Measurements from ENCODE around the gene MYH4. TPM values are rescaled to one million over a fixed set of nuclear protein-coding genes. Genes with fewer than 3 reads are reported as not detected.

Gene MYH4
- polyA plus RNA-seq, 1 experiment = not detected

DNA sequence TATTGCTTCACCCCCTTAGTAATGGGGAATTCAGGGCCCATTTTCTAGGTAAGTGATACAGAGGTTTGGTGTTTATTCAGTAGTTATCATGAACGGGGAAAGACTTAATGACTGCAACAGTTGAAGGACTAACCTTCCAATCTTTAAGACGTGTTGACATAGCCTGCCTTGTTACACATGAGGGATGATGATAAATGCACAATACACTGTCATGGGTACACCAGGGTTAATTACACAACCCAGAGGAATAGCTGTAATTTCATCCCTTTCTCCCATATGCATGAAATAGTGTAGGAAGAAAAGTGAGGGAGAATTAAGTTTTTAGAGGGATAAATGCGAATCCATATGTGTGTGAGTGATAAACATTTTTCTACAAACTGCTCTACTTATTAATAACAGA lies 10.7 kb downstream of the MYH4 start:
- no peak for TF ChIP-seq CTCF (IDR thresholded peaks at IDR 0.05; ENCODE audit: insufficient read depth, low read depth, low read length)
- ChIA-PET POLR2A (no interaction called here), CTCF (no interaction called here)
- Histone ChIP-seq H3K4me3 (ENCODE audit: low read depth, low read length) (no peak overlapping the region), H3K27me3 (ENCODE audit: control insufficient read depth, insufficient read depth, low read length) (no peaks in the 10 kb centered on the region), H3K36me3 (ENCODE audit: control insufficient read depth, insufficient read depth, low read length) (no peaks in the 10 kb centered on the region)
- no peak for DNase-seq (ENCODE audit: low read depth)

DNA sequence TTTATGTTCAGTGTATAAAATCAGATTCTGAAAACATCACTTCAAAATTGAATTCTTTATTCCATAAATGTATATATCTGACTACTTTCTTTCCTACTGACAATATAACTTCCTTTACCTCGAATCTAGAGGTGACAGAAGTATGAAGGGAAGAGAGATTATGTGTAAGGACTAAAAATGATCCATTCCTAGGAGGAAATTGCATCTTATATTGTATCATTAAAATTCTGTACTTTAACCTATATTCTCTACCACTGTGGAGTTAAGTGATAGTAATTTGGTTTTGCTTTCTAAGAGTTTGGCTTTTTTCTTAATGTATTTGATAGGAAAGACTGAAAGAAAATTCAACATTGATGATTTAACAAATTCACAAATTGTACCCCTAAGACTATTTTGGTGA lies 11.4 kb downstream of the MYH4 start:
- POLR2A ChIA-PET = no interaction called here
- H3K36me3 ChIP-seq (ENCODE audit: control insufficient read depth, insufficient read depth, low read length) = no peaks in the 10 kb centered on the region
- no peak for DNase-seq (ENCODE audit: low read depth)
- no peak overlapping the region for H3K4me3 ChIP-seq (ENCODE audit: low read depth, low read length)
- TF ChIP-seq CTCF (IDR thresholded peaks at IDR 0.05; ENCODE audit: insufficient read depth, low read depth, low read length) = no peak
- CTCF ChIA-PET = no interaction called here
- no peaks in the 10 kb centered on the region for H3K27me3 ChIP-seq (ENCODE audit: control insufficient read depth, insufficient read depth, low read length)

GRCh38 chr17:10447026-10447931 lies 22.1 kb downstream of the MYH4 start:
- DNase-seq (ENCODE audit: low read depth) = no peak
- Histone ChIP-seq H3K27me3 (ENCODE audit: control insufficient read depth, insufficient read depth, low read length) (no peaks in the 10 kb centered on the region), H3K36me3 (ENCODE audit: control insufficient read depth, insufficient read depth, low read length) (no peaks in the 10 kb centered on the region), H3K4me3 (ENCODE audit: low read depth, low read length) (no peak overlapping the region)
- ChIA-PET POLR2A (no interaction called here), CTCF (interaction anchor here (0.7 to 1.0 kb wide), 3 partner anchors 10 to 167 kb away, joined by 3 read pairs; no protein-coding TSS in a partner anchor)
- TF ChIP-seq CTCF (IDR thresholded peaks at IDR 0.05; ENCODE audit: insufficient read depth, low read depth, low read length) = no peak

DNA sequence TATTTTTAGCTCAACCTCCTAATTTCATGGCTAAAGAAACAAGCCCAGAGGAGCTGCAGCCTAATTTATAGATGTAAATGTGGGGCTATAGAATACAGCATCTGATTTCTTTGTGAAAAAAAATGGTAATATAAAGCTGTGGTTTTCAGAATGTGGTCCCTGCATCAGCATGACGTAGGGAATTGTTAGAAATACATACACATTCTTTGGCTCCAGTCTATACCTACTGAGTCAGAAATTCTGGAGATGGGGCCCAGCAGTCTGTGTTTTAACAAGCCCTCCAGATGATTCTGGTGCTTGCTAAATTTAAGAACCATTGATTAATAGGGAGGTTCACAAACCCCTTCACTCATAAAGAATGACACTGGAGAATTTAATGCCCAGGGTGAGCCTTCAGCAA lies 29.5 kb downstream of the MYH4 start:
- POLR2A ChIA-PET = no interaction called here
- CTCF ChIA-PET = no interaction called here
- no peaks in the 10 kb centered on the region for H3K36me3 ChIP-seq (ENCODE audit: control insufficient read depth, insufficient read depth, low read length)
- no peaks in the 10 kb centered on the region for H3K27me3 ChIP-seq (ENCODE audit: control insufficient read depth, insufficient read depth, low read length)
- no peak overlapping the region for H3K4me3 ChIP-seq (ENCODE audit: low read depth, low read length)
- no peak for TF ChIP-seq CTCF (IDR thresholded peaks at IDR 0.05; ENCODE audit: insufficient read depth, low read depth, low read length)
- DNase-seq (ENCODE audit: low read depth) = no peak

DNA sequence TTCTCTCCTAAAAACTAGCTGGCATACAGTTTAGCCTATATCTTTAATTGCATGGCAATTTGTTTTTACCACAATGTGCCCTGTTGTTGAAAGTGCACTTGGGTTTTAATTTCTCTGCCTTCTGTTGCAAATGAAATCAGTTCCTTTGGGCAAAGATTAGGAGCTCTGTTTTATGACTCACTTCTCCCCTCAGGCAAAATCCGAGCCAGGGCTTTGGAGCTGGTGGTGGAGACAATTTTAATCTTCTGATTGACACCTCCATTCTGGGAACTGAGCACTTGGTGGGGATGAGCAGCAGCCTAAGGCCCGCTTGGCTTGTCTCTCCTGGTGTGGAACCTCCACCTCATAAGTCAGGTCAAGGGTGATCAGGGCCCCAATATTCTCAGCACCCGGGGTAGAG lies 34.3 kb downstream of the MYH4 start:
- H3K36me3 ChIP-seq (ENCODE audit: control insufficient read depth, insufficient read depth, low read length) = no peaks in the 10 kb centered on the region
- POLR2A ChIA-PET = no interaction called here
- no peak for TF ChIP-seq CTCF (IDR thresholded peaks at IDR 0.05; ENCODE audit: insufficient read depth, low read depth, low read length)
- no peak for DNase-seq (ENCODE audit: low read depth)
- CTCF ChIA-PET = interaction anchor here (0.6 kb wide), 1 partner anchor 180 kb away, joined by 3 read pairs; no protein-coding TSS in a partner anchor
- no peak overlapping the region for H3K4me3 ChIP-seq (ENCODE audit: low read depth, low read length)
- no peaks in the 10 kb centered on the region for H3K27me3 ChIP-seq (ENCODE audit: control insufficient read depth, insufficient read depth, low read length)

Measured in BJ (cell line).